SK-N-SH (cell line): ENCODE results near the gene TCF23. TPM values are rescaled to one million over a fixed set of nuclear protein-coding genes. Genes with fewer than 3 reads are reported as not detected.

ENCODE experiments used
- CTCF ChIA-PET: fragments of 300-600, 350-600 bp; formaldehyde crosslinking; extraction: SDS; loops from one replicate; lab custom pipeline; 2021; lab: Yijun Ruan, JAX
- POLR2A ChIA-PET: fragments of 350-600 bp; sonication (Branson Sonifier 250); formaldehyde crosslinking; extraction: SDS; loops from one replicate; lab custom pipeline; 2020; ENCODE audit warnings: antibody characterized with exemption, inconsistent platforms; lab: Yijun Ruan, JAX
- DNase-seq: peaks from one replicate; pipeline ENCODE4 v3.0.0; 2012
- H2AFZ ChIP-seq: fragments of 200-600 bp; sonication (generic); 2 replicates; pipeline ENCODE4 v1.8.1; 2016; ENCODE audit warnings: antibody characterized with exemption, mild to moderate bottlenecking, low read depth
- H3F3A ChIP-seq: fragments of 200-600 bp; sonication (generic); replicated peaks from 2 replicates; pipeline ENCODE3; 2016; ENCODE audit warnings: antibody characterized with exemption, mild to moderate bottlenecking; ENCODE audit not compliant: insufficient read depth
- H3K27ac ChIP-seq, 2 experiments: fragments of 200-500 bp in 1 of 2; fragments of 200-600 bp in 1 of 2; sonication (Bioruptor generic) in 1 of 2; sonication (generic), shearing (Covaris generic) in 1 of 2; 2 replicates each; pipeline versions ENCODE4 v1.5.1 to v1.6.1; 2014 to 2016; ENCODE audit warnings: low read depth in 2 of 2, inconsistent platforms in 1 of 2, low read length in 1 of 2, mild to moderate bottlenecking in 1 of 2, mixed read lengths in 1 of 2
- H3K27me3 ChIP-seq: fragments of 200-600 bp; sonication (generic), shearing (Covaris generic); 2 replicates; pipeline ENCODE4 v1.6.1; 2016; ENCODE audit warnings: mixed run types; ENCODE audit not compliant: insufficient read depth
- H3K36me3 ChIP-seq, 2 experiments: fragments of 200-500 bp in 1 of 2; fragments of 200-600 bp in 1 of 2; sonication (Bioruptor generic) in 1 of 2; sonication (generic) in 1 of 2; replicated peaks in 1 of 2; 2 replicates each; pipeline versions ENCODE3 to v1.5.1; 2014 to 2016; ENCODE audit warnings: low read length in 1 of 2, mild to moderate bottlenecking in 1 of 2; ENCODE audit not compliant: insufficient read depth in 2 of 2, control insufficient read depth in 1 of 2
- H3K4me1 ChIP-seq, 2 experiments: fragments of 200-500 bp in 1 of 2; fragments of 200-600 bp in 1 of 2; sonication (Bioruptor generic) in 1 of 2; sonication (generic), shearing (Covaris generic) in 1 of 2; 2 replicates each; pipeline versions ENCODE4 v1.5.1 to v1.6.1; 2014 to 2016; ENCODE audit warnings: low read depth in 1 of 2, low read length in 1 of 2, mixed run types in 1 of 2; ENCODE audit not compliant: insufficient read depth in 2 of 2, control insufficient read depth in 1 of 2
- H3K4me2 ChIP-seq: fragments of 200-600 bp; sonication (generic), shearing (Covaris generic); 2 replicates; pipeline ENCODE4 v1.6.1; 2017; ENCODE audit warnings: mixed run types
- H3K4me3 ChIP-seq, 2 experiments: fragments of 200-500 bp in 1 of 2; fragments of 200-600 bp in 1 of 2; sonication (Bioruptor generic) in 1 of 2; sonication (generic), shearing (Covaris generic) in 1 of 2; 2 replicates each; pipeline versions ENCODE4 v1.5.1 to v1.8.1; 2014 to 2016; ENCODE audit warnings: low read depth in 2 of 2, inconsistent platforms in 1 of 2, low read length in 1 of 2, mild to moderate bottlenecking in 1 of 2, mixed read lengths in 1 of 2, moderate library complexity in 1 of 2
- H3K79me2 ChIP-seq: fragments of 200-600 bp; sonication (generic); 2 replicates; pipeline ENCODE4 v1.8.1; 2017; ENCODE audit warnings: mild to moderate bottlenecking; ENCODE audit not compliant: insufficient read depth
- H3K9ac ChIP-seq: fragments of 200-600 bp; sonication (generic); 2 replicates; pipeline ENCODE4 v1.6.1; 2017; ENCODE audit warnings: mixed run types
- H3K9me2 ChIP-seq: fragments of 200-600 bp; sonication (generic); 2 replicates; pipeline ENCODE4 v1.6.1; 2017; ENCODE audit warnings: mixed run types
- H3K9me3 ChIP-seq: fragments of 200-600 bp; sonication (generic); 2 replicates; pipeline ENCODE4 v1.6.1; 2017; ENCODE audit warnings: mixed run types, mild to moderate bottlenecking, moderate library complexity
- H4K20me1 ChIP-seq: fragments of 200-600 bp; sonication (generic); 2 replicates; pipeline ENCODE4 v1.6.1; 2017; ENCODE audit warnings: mild to moderate bottlenecking, mixed run types; ENCODE audit not compliant: insufficient read depth
- CHD2 ChIP-seq: fragments of 150-350 bp; IDR thresholded peaks from 2 replicates; pipeline ENCODE4 v1.6.1; 2018; ENCODE audit warnings: low read length; ENCODE audit not compliant: partially characterized antibody
- CTCF ChIP-seq: fragments of 200-600 bp; sonication (generic); IDR thresholded peaks from 2 replicates; pipeline ENCODE4 v1.6.1; 2017; ENCODE audit warnings: antibody characterized with exemption, mild to moderate bottlenecking, moderate library complexity
- ELF1 ChIP-seq: IDR thresholded peaks from 2 replicates; pipeline ENCODE4 v1.4.0; 2012
- EZH2phosphoT487 ChIP-seq: fragments of 200-600 bp; sonication (generic); IDR thresholded peaks from 2 replicates; pipeline ENCODE4 v1.6.1; 2017; ENCODE audit warnings: low read depth, mixed run types, mild to moderate bottlenecking, antibody characterized with exemption, moderate library complexity, borderline replicate concordance
- GABPA ChIP-seq: IDR thresholded peaks from 2 replicates; pipeline ENCODE4 v1.4.0; 2012; ENCODE audit warnings: low read depth, mild to moderate bottlenecking
- JUND ChIP-seq: IDR thresholded peaks from 2 replicates; pipeline ENCODE4 v1.4.0; 2012
- MEF2A ChIP-seq: IDR thresholded peaks from 2 replicates; pipeline ENCODE4 v1.4.0; 2012; ENCODE audit warnings: low read depth, borderline replicate concordance
- MXI1 ChIP-seq: IDR thresholded peaks from 2 replicates; pipeline ENCODE4 v1.6.1; 2012; ENCODE audit warnings: mild to moderate bottlenecking, low read depth, low read length, improper control_type of control experiment
- PBX3 ChIP-seq: IDR thresholded peaks from 2 replicates; pipeline ENCODE4; 2012
- POLR2AphosphoS5 ChIP-seq: IDR thresholded peaks from 2 replicates; pipeline ENCODE4 v1.6.1; 2012; ENCODE audit warnings: low read depth, low read length
- RAD21 ChIP-seq: IDR thresholded peaks from 2 replicates; pipeline ENCODE4 v1.6.1; 2012; ENCODE audit warnings: mild to moderate bottlenecking, low read length
- RCOR1 ChIP-seq: fragments of 150-350 bp; IDR thresholded peaks from 2 replicates; pipeline ENCODE4 v1.6.1; 2017; ENCODE audit warnings: antibody characterized with exemption, low read length
- RXRA ChIP-seq: IDR thresholded peaks from 2 replicates; pipeline ENCODE4 v1.4.0; 2012; ENCODE audit warnings: low read depth, mild to moderate bottlenecking, borderline replicate concordance
- SIN3A ChIP-seq: IDR thresholded peaks from 2 replicates; pipeline ENCODE4 v1.6.1; 2012; ENCODE audit warnings: low read depth, mild to moderate bottlenecking, low read length, moderate library complexity, borderline replicate concordance
- USF2 ChIP-seq: fragments of 150-350 bp; IDR thresholded peaks from 2 replicates; pipeline ENCODE4 v1.6.1; 2017; ENCODE audit warnings: antibody characterized with exemption, low read length, low read depth, borderline replicate concordance
- WGBS: methylation state at CpG from one replicate; pipeline ENCODE4 v1.1.6; 2017; ENCODE audit warnings: low lambda C conversion rate; 5-methylcytosine and 5-hydroxymethylcytosine counted together
- polyA plus RNA-seq, 3 experiments: library from polyadenylated mRNA; depleted of rRNA; stranded (reverse); fragments of >200 nt; gene quantifications; 2 replicates each; pipeline ENCODE4 v1.2.3, GENCODE V29; 2012

TCF23 gene
- polyA plus RNA-seq, 1 of the 3 experiments (the other 2 are of a cell fraction) = not detected

GRCh38 chr2:27137322-27137935 lies 11.4 kb upstream of the TCF23 start:
- Histone ChIP-seq H3K79me2 (peaks cover 19% of the 10 kb centered on the region), H2AFZ (no peak overlapping the region), H3K9me3 (no peaks in the 10 kb centered on the region), H3K27me3 (peaks cover 18% of the 10 kb centered on the region; the same call in 1 of the 2 replicates), H3K9me2 (no peaks in the 10 kb centered on the region), H3K27ac (no peak overlapping the region), H3K9ac (no peak overlapping the region), H3K4me2 (no peak overlapping the region), H3K36me3 (peaks cover 3 to 4% of the 10 kb centered on the region in 2 experiments), H4K20me1 (peaks cover 9% of the 10 kb centered on the region; the same call in 1 of the 2 replicates), H3K4me3 (no peak overlapping the region), H3F3A (no peaks in the 10 kb centered on the region), H3K4me1 (peaks cover 7 to 14% of the 10 kb centered on the region in 2 experiments; a peak in 3 of 4 replicates)
- CTCF ChIA-PET = interaction anchor here (1.1 to 1.6 kb wide), 2 partner anchors 29 to 166 kb away, joined by 3 to 5 read pairs; no protein-coding TSS in a partner anchor
- POLR2A ChIA-PET = no interaction called here
- WGBS = 92% methylated on average over 17 of the region's 21 CpGs
- TF ChIP-seq SIN3A = no peak
- TF ChIP-seq ELF1 = no peak
- TF ChIP-seq CTCF = no peak
- no peak for TF ChIP-seq JUND
- no peak for TF ChIP-seq RCOR1
- no peak for TF ChIP-seq CHD2
- TF ChIP-seq PBX3 = no peak
- no peak for TF ChIP-seq USF2
- no peak for TF ChIP-seq MXI1
- TF ChIP-seq RAD21 = no peak
- no peak for TF ChIP-seq EZH2phosphoT487
- no peak for TF ChIP-seq RXRA
- TF ChIP-seq MEF2A = no peak
- TF ChIP-seq GABPA = no peak
- no peak for TF ChIP-seq POLR2AphosphoS5
- DNase-seq = no peak
